Gastrocnemius medialis (tissue), 4 donors: Measurements from ENCODE around the gene ZFY. TPM values are rescaled to one million over a fixed set of nuclear protein-coding genes. Genes with fewer than 3 reads are reported as not detected.
"Not testable (repeated sequence)": the region's sequence is repeated elsewhere in the genome, so short reads cannot be mapped to it uniquely, and the experiment has no call there.

Experiments used
- ATAC-seq, 2 donors: fragments of 150-250 bp; one replicate each; pipeline ENCODE4 v1.9.1; 2016
- DNase-seq, 2 donors: peaks; one replicate each; pipeline ENCODE4 v3.0.0-alpha.2; 2019
- H3K27ac ChIP-seq, 4 donors: fragments of 200-600 bp; sonication (generic); 1 replicate in 1 of 4; 2 replicates in 3 of 4; pipeline ENCODE4 v1.5.1; 2016 to 2018; ENCODE audit warnings: mild to moderate bottlenecking in 2 of 4, moderate library complexity in 1 of 4
- H3K27me3 ChIP-seq, 3 donors: fragments of 200-600 bp; sonication (generic) in 2 of 3; 1 replicate in 1 of 3; 2 replicates in 2 of 3; pipeline versions ENCODE4 v1.5.1 to v1.6.0; 2016 to 2019; ENCODE audit warnings: mild to moderate bottlenecking in 1 of 3, moderate library complexity in 1 of 3
- H3K36me3 ChIP-seq, 2 donors: fragments of 200-600 bp; sonication (generic) in 1 of 2; one replicate each; pipeline ENCODE4 v1.5.1; 2017 to 2018
- H3K4me1 ChIP-seq, 2 donors: fragments of 200-600 bp; sonication (generic) in 1 of 2; one replicate each; pipeline ENCODE4 v1.5.1; 2016 to 2017; ENCODE audit warnings: mild to moderate bottlenecking in 2 of 2
- H3K4me3 ChIP-seq, 4 donors: fragments of 200-600 bp; sonication (generic) in 3 of 4; 1 replicate in 1 of 4; 2 replicates in 3 of 4; pipeline ENCODE4 v1.5.1; 2016 to 2019; ENCODE audit warnings: mild to moderate bottlenecking in 2 of 4
- H3K9me3 ChIP-seq, 3 donors: fragments of 200-600 bp; sonication (generic) in 2 of 3; 1 replicate in 1 of 3; 2 replicates in 2 of 3; pipeline ENCODE4 v1.5.1; 2016 to 2019
- POLR2A ChIP-seq, 2 donors: fragments of 450-650 bp; IDR thresholded peaks; one replicate each; pipeline ENCODE4 v1.6.1; 2017; ENCODE audit warnings: antibody characterized with exemption in 2 of 2, mild to moderate bottlenecking in 2 of 2, moderate library complexity in 2 of 2
- in situ Hi-C, 4 donors: fragments of 200-750 bp; cut with MboI; loops; one replicate each; pipeline versions ENCODE4 v1.15.0 to v1.8.0; 2017; ENCODE audit warnings: low sequenced_read_pairs in 4 of 4
- intact Hi-C: fragments of 100-400 bp; cut with DNase I; formaldehyde crosslinking; loops from one replicate; pipeline ENCODE4 v1.15.1; 2023; ENCODE audit warnings: low total_unique reads
- total RNA-seq, 4 donors: library from RNA; depleted of rRNA; stranded (reverse); fragments of >200 nt; gene quantifications; one replicate each; pipeline versions ENCODE4 v1.1.0 to v1.2.3, GENCODE V29; 2016
- TF ChIP-seq, protein P1 (sequence below), 5 experiments: fragments of 450-650 bp in 3 of 5; fragments of 200-600 bp in 2 of 5; sonication (generic) in 2 of 5; IDR thresholded peaks in 4 of 5; conservative IDR thresholded peaks in 1 of 5; 1 replicate in 4 of 5; 2 replicates in 1 of 5; pipeline ENCODE4 v1.5.1; 2016 to 2019; ENCODE audit warnings: antibody characterized with exemption in 5 of 5, mild to moderate bottlenecking in 3 of 5, moderate library complexity in 3 of 5

Gene ZFY
- total RNA-seq, 4 donors from 2014 or later = 12.7 to 13.7 TPM; not detected in 2

- TF ChIP-seq POLR2A (IDR thresholded peaks at IDR 0.05) = no peak
- TF ChIP-seq, protein P1, sequence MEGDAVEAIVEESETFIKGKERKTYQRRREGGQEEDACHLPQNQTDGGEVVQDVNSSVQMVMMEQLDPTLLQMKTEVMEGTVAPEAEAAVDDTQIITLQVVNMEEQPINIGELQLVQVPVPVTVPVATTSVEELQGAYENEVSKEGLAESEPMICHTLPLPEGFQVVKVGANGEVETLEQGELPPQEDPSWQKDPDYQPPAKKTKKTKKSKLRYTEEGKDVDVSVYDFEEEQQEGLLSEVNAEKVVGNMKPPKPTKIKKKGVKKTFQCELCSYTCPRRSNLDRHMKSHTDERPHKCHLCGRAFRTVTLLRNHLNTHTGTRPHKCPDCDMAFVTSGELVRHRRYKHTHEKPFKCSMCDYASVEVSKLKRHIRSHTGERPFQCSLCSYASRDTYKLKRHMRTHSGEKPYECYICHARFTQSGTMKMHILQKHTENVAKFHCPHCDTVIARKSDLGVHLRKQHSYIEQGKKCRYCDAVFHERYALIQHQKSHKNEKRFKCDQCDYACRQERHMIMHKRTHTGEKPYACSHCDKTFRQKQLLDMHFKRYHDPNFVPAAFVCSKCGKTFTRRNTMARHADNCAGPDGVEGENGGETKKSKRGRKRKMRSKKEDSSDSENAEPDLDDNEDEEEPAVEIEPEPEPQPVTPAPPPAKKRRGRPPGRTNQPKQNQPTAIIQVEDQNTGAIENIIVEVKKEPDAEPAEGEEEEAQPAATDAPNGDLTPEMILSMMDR (IDR thresholded peaks at IDR 0.05 in 4 of 5, conservative IDR thresholded peaks at IDR 0.05 in 1 of 5) = no peak
- H3K4me1 ChIP-seq = no peaks in the 10 kb centered on the region
- ATAC-seq (no peak), DNase-seq (no peak)
- no peak overlapping the region for H3K4me3 ChIP-seq
- no peak overlapping the region for H3K27ac ChIP-seq
- H3K27me3 ChIP-seq = no peaks in the 10 kb centered on the region
- in situ Hi-C loops (no loop called here), intact Hi-C loops (no loop called here)
- no peaks in the 10 kb centered on the region for H3K36me3 ChIP-seq
- H3K9me3 ChIP-seq = no peaks in the 10 kb centered on the region
These were observed 44.1 kb downstream of the ZFY start for GRCh38 chrY:2979283-2979682.

- DNase-seq (no peak), ATAC-seq (peak in 1 of 2 donors; percentile 46)
- Histone ChIP-seq H3K27ac (no peak overlapping the region), H3K27me3 (no peaks in the 10 kb centered on the region), H3K36me3 (no peaks in the 10 kb centered on the region), H3K4me3 (no peak overlapping the region), H3K9me3 (no peaks in the 10 kb centered on the region), H3K4me1 (no peaks in the 10 kb centered on the region)
- intact Hi-C loops (no loop called here), in situ Hi-C loops (no loop called here)
- no peak for TF ChIP-seq POLR2A (IDR thresholded peaks at IDR 0.05)
- TF ChIP-seq, protein P1 (IDR thresholded peaks at IDR 0.05 in 4 of 5, conservative IDR thresholded peaks at IDR 0.05 in 1 of 5) = no peak
These were observed 49.3 kb downstream of the ZFY start for GRCh38 chrY:2984491-2984890.

- H3K27me3 ChIP-seq, ATAC-seq, H3K4me3 ChIP-seq, H3K27ac ChIP-seq, H3K36me3 ChIP-seq, intact Hi-C loops, DNase-seq, H3K9me3 ChIP-seq, H3K4me1 ChIP-seq, in situ Hi-C loops: not testable (repeated sequence)
These were observed 52.0 kb downstream of the ZFY start for GRCh38 chrY:2987178-2987577.

DNA sequence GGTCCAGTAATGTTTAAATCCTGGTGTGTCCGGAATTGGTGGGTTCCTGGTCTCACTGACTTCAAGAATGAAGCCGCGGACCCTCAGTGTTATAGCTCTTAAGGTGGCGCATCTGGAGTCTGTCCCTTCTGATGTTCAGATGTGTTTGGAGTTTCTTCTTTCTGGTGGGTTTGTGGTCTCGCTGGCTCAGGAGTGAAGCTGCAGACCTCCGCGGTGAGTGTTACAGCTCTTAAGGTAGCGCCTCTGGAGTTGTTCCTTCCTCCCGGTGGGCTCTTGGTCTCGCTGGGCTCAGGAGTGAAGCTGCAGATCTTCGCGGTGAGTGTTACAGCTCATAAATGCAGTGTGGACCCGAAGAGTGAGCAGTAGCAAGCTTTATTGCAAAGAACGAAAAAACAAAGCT, 62.2 kb downstream of the ZFY start:
- in situ Hi-C loops, ATAC-seq, H3K4me1 ChIP-seq, intact Hi-C loops, H3K9me3 ChIP-seq, DNase-seq, H3K27me3 ChIP-seq, H3K36me3 ChIP-seq, H3K4me3 ChIP-seq, H3K27ac ChIP-seq: not testable (repeated sequence)

DNA sequence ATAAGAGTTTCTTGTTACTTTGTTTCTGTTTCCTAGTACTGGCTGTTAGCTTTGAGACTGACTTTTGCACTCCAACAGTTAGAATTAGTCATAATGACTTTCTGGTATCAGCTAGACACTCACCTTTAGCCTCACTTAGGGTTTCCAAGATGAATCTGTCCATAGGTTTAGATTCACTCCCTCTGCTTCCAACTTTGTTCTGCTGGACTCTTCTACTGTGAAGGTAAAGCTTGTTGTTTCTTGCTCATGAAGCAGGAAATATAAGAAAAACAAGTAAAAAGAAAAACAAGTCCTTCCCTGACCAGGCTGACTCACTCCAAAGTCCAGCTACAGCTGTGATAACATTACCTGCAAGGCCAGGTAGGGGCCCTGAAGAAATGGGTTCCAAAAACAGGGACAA, 67.0 kb downstream of the ZFY start:
- ATAC-seq = no peak
- no peaks in the 10 kb centered on the region for H3K4me1 ChIP-seq
- TF ChIP-seq, protein P1 (IDR thresholded peaks at IDR 0.05 in 4 of 5, conservative IDR thresholded peaks at IDR 0.05 in 1 of 5) = no peak
- no peak for TF ChIP-seq POLR2A (IDR thresholded peaks at IDR 0.05)
- in situ Hi-C loops (no loop called here), intact Hi-C loops (no loop called here)
- no peaks in the 10 kb centered on the region for H3K36me3 ChIP-seq
- H3K9me3 ChIP-seq = no peaks in the 10 kb centered on the region
- no peak overlapping the region for H3K4me3 ChIP-seq
- DNase-seq = no peak
- H3K27me3 ChIP-seq = no peaks in the 10 kb centered on the region
- peak overlapping the region in 2 of 4 donors; percentile 74 to 80 for H3K27ac ChIP-seq
